ENCODE data around the gene MAEA.

DNA sequence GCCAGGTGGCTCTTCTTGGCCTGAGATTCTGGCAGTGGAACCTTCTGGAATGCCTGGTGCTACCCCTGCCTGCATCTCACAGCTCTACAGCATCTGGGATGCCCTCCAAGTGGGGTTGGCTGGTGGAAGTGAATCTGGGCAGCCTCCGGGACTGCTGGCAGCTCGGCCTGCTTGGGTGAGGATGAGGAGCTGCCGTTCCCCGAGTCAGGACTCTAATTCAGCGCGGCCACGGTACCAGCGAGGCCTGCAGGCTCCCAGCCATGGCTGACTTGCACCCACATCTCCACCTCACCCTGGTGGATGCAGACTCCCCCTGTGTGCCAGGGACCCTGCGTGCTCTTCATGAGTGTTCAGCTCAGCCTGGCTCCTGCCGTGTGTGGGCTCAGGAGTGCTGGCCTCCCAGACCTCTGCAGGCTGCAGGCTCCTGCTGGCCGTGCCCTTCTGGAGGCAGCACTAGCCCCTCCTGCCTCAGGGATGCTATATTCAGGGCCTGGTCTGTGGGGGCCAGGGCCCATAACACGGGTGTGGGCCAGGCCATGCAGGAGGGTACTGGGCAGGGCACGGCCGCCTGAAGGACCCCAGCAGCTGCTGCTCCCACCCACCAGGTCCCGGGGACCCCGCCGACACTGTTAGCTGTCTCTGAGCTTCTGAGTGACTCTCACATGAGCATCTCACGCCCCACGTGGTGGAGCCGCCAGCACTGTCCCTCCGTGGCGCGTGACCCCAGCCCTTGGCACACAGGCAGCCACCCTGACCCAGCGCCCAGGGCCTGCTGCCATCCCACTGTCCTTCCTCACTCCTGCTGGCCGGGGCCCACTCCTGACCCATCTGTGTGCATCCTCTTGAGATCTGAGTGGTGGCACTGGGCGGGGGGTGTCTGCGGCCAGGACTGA, 67.9 kb downstream of the MAEA start:
- TF ChIP-seq EZH2phosphoT487 (conservative IDR thresholded peaks at IDR 0.05; ENCODE audit: low read length): no peak
- TF ChIP-seq, protein P1, sequence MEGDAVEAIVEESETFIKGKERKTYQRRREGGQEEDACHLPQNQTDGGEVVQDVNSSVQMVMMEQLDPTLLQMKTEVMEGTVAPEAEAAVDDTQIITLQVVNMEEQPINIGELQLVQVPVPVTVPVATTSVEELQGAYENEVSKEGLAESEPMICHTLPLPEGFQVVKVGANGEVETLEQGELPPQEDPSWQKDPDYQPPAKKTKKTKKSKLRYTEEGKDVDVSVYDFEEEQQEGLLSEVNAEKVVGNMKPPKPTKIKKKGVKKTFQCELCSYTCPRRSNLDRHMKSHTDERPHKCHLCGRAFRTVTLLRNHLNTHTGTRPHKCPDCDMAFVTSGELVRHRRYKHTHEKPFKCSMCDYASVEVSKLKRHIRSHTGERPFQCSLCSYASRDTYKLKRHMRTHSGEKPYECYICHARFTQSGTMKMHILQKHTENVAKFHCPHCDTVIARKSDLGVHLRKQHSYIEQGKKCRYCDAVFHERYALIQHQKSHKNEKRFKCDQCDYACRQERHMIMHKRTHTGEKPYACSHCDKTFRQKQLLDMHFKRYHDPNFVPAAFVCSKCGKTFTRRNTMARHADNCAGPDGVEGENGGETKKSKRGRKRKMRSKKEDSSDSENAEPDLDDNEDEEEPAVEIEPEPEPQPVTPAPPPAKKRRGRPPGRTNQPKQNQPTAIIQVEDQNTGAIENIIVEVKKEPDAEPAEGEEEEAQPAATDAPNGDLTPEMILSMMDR (IDR thresholded peaks at IDR 0.05; ENCODE audit: insufficient read depth, low read length, poor library complexity, severe bottlenecking): no peak
